Upper lobe of left lung (tissue), 6 donors: ENCODE results near the gene FPGS. TPM values are rescaled to one million over a fixed set of nuclear protein-coding genes. Genes with fewer than 3 reads are reported as not detected.
A peak's percentile ranks its signal among the peaks of the same experiment; 100 is the strongest.

ENCODE experiments used
- ATAC-seq, 2 donors: fragments of 200-7000 bp; cut with Tn5 transposase; one replicate each; pipeline ENCODE4 v1.9.1; 2022; ENCODE audit warnings: mild to moderate bottlenecking in 2 of 2, moderate library complexity in 2 of 2; ENCODE audit not compliant: low FRiP score in 2 of 2
- DNase-seq, 2 donors: peaks; one replicate each; pipeline ENCODE4 v3.0.0-alpha.2; 2019 to 2020
- H3K27ac ChIP-seq, 4 donors: fragments of 200-600 bp; sonication (generic); one replicate each; pipeline ENCODE4 v1.5.1; 2016 to 2019
- H3K27me3 ChIP-seq, 4 donors: fragments of 200-600 bp; sonication (generic); one replicate each; pipeline ENCODE4 v1.5.1; 2017 to 2019
- H3K36me3 ChIP-seq, 4 donors: fragments of 200-600 bp; sonication (generic); one replicate each; pipeline ENCODE4 v1.5.1; 2016 to 2019
- H3K4me1 ChIP-seq, 4 donors: fragments of 200-600 bp; sonication (generic); one replicate each; pipeline ENCODE4 v1.5.1; 2018 to 2019
- H3K4me3 ChIP-seq, 4 donors: fragments of 200-600 bp; sonication (generic); one replicate each; pipeline ENCODE4 v1.5.1; 2017 to 2019; ENCODE audit warnings: mild to moderate bottlenecking in 2 of 4, moderate library complexity in 1 of 4
- H3K9me3 ChIP-seq, 4 donors: fragments of 200-600 bp; sonication (generic); one replicate each; pipeline ENCODE4 v1.5.1; 2018 to 2019
- EP300 ChIP-seq, 4 donors: sonication (generic); formaldehyde crosslinking; IDR thresholded peaks; one replicate each; pipeline ENCODE4 v1.5.1; 2017; ENCODE audit warnings: antibody characterized with exemption in 4 of 4, control low read depth in 2 of 4
- POLR2A ChIP-seq, 4 donors: fragments of 450-650 bp; IDR thresholded peaks; one replicate each; pipeline ENCODE4 v1.5.1; 2016 to 2017; ENCODE audit warnings: antibody characterized with exemption in 4 of 4, mild to moderate bottlenecking in 2 of 4
- POLR2AphosphoS5 ChIP-seq, 2 donors: sonication (generic); formaldehyde crosslinking; IDR thresholded peaks; one replicate each; pipeline ENCODE4 v1.5.1; 2017; ENCODE audit warnings: antibody characterized with exemption in 2 of 2
- WGBS, 2 donors: methylation state at CpG; one replicate each; pipeline ENCODE4 v1.1.5; 2017 to 2018; 5-methylcytosine and 5-hydroxymethylcytosine counted together
- total RNA-seq, 6 donors: library from RNA; depleted of rRNA in 4 of 6; stranded (reverse); fragments of >200 nt in 4 of 6; gene quantifications; one replicate each; pipeline versions ENCODE4 v1.1.0 to v1.2.1, GENCODE V29; 2016 to 2021
- TF ChIP-seq, protein P1 (sequence below), 6 experiments: fragments of 450-650 bp in 4 of 6; fragments of 200-600 bp in 2 of 6; sonication (generic) in 2 of 6; IDR thresholded peaks; one replicate each; pipeline ENCODE4 v1.5.1; 2016 to 2019; ENCODE audit warnings: antibody characterized with exemption in 6 of 6
- donor health status: DM: no; HTN: no; CAD: no; lungs with moderate emphysema.
- donor health status: DM: no; HTN: yes; CAD: no; lungs with severe emphysema.

The FPGS gene
- total RNA-seq, 6 donors from 2014 or later = 85.1 to 337 (median 95.5) TPM

DNA sequence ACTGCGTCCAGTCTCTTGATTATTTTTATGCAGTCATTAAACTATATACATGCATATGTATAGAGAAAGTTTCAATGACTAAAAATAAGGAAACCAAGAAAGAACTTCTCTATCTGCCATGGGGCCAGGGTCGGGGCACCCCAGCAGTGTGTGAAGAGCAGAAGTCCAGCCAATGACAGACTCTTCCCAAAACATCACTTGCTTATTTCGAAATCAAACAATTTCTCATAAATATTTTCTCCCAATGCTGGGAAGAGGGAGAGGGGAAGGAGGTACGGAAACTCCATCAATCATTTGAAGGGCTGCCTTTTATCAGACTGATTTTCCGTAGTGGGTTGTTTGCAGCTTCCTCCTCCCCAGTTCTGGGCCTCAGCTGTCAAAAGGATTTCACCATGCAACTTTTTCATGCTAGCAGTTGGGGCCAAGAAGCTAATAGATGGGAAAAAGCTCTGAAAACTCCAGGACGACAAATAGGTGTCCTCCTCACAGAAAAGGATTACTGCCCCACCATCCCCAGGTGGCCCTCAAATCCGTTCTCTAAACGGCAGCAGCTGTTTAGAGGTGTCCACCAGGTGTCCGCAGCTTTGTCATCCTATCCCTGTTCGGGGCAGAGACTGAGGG lies 617 bp upstream of the FPGS start:
- H3K36me3 ChIP-seq = peaks cover 2 to 29% (median 11%) of the 10 kb centered on the region in 4 donors
- no peak for DNase-seq
- no peaks in the 10 kb centered on the region for H3K9me3 ChIP-seq
- no peaks in the 10 kb centered on the region for H3K27me3 ChIP-seq
- TF ChIP-seq POLR2AphosphoS5 (IDR thresholded peaks at IDR 0.05) = peak in 1 of 2 donors; percentile 58
- TF ChIP-seq, protein P1, sequence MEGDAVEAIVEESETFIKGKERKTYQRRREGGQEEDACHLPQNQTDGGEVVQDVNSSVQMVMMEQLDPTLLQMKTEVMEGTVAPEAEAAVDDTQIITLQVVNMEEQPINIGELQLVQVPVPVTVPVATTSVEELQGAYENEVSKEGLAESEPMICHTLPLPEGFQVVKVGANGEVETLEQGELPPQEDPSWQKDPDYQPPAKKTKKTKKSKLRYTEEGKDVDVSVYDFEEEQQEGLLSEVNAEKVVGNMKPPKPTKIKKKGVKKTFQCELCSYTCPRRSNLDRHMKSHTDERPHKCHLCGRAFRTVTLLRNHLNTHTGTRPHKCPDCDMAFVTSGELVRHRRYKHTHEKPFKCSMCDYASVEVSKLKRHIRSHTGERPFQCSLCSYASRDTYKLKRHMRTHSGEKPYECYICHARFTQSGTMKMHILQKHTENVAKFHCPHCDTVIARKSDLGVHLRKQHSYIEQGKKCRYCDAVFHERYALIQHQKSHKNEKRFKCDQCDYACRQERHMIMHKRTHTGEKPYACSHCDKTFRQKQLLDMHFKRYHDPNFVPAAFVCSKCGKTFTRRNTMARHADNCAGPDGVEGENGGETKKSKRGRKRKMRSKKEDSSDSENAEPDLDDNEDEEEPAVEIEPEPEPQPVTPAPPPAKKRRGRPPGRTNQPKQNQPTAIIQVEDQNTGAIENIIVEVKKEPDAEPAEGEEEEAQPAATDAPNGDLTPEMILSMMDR (IDR thresholded peaks at IDR 0.05) = peak in 2 of 6 experiments; percentile 7 to 29
- peak in 2 of 4 donors; percentile 37 to 59 for TF ChIP-seq EP300 (IDR thresholded peaks at IDR 0.05)
- TF ChIP-seq POLR2A (IDR thresholded peaks at IDR 0.05) = peak in 1 of 4 donors; percentile 15
- peak in 1 of 2 donors; percentile 28 for ATAC-seq
- peak overlapping the region; percentile 94 to 96 (median 95) for H3K27ac ChIP-seq
- peaks cover 30 to 45% (median 33%) of the 10 kb centered on the region in 4 donors for H3K4me1 ChIP-seq
- peak overlapping the region in 3 of 4 donors; percentile 79 to 91 (median 80) for H3K4me3 ChIP-seq
- WGBS, 2 donors = 13 to 28% methylated on average over 5 to 10 of the region's 10 CpGs

- peaks cover 8 to 46% (median 26%) of the 10 kb centered on the region in 4 donors for H3K36me3 ChIP-seq
- no peaks in the 10 kb centered on the region for H3K9me3 ChIP-seq
- peak overlapping the region; percentile 94 to 96 (median 95) for H3K27ac ChIP-seq
- H3K4me1 ChIP-seq = peaks cover 28 to 39% (median 31%) of the 10 kb centered on the region in 4 donors
- 36 to 37% methylated on average over 14 to 17 of the region's 18 CpGs for WGBS, 2 donors
- H3K4me3 ChIP-seq = peak overlapping the region; percentile 42 to 91 (median 80)
- no peaks in the 10 kb centered on the region for H3K27me3 ChIP-seq
- TF ChIP-seq EP300 (IDR thresholded peaks at IDR 0.05) = no peak
- peak in 1 of 4 donors; percentile 7 for TF ChIP-seq POLR2A (IDR thresholded peaks at IDR 0.05)
- DNase-seq (peak; percentile 41 to 70), ATAC-seq (peak in 1 of 2 donors; percentile 41)
Observed at GRCh38 chr9:127803507-127804352, 1.0 kb downstream of the FPGS start.

DNA sequence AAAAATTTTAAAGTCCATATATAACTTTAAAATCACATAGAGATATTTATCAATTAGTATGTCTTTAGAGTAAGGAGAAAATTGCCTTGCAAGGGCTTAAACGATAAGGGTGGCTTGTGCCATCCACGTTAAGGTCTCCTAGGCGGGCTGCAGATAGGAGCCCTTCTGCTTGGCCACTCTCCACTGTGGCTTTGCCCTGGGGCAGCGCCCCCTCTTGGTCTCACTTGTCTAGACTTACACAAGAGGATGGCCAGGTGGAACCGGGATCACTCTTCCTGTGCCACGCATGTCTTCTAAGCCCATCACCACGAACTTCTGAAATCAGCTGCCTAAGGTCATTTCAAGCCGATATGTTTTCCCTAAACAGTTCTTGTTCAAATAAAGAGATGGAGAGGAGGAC lies 2.9 kb downstream of the FPGS start:
- Histone ChIP-seq H3K36me3 (peaks cover 8 to 61% (median 35%) of the 10 kb centered on the region in 4 donors), H3K27me3 (no peaks in the 10 kb centered on the region), H3K27ac (peak overlapping the region in 1 of 4 donors; percentile 94), H3K4me1 (peaks cover 35 to 52% (median 37%) of the 10 kb centered on the region in 4 donors), H3K4me3 (no peak overlapping the region), H3K9me3 (no peaks in the 10 kb centered on the region)
- DNase-seq (no peak), ATAC-seq (no peak)
- TF ChIP-seq POLR2A (IDR thresholded peaks at IDR 0.05) = no peak
- TF ChIP-seq EP300 (IDR thresholded peaks at IDR 0.05) = no peak
- TF ChIP-seq, protein P1 (IDR thresholded peaks at IDR 0.05) = peak in 2 of 6 experiments; percentile 6 to 20
- no peak for TF ChIP-seq POLR2AphosphoS5 (IDR thresholded peaks at IDR 0.05)
- WGBS, 2 donors = 76 to 77% methylated on average over 8 of the region's 8 CpGs

DNA sequence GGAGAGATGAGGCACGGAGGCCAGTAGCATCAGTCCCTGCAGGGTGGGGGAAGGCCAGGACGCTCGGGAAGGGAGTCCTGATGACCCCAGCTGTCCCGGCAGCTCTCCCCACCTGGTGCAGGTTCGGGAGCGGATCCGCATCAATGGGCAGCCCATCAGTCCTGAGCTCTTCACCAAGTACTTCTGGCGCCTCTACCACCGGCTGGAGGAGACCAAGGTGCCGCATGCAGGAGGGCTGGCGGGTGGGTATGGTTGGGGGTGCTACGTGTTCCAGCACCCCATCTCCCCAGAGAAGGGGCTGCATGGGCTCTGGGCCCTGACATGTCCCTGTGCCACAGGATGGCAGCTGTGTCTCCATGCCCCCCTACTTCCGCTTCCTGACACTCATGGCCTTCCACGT lies 4.2 kb downstream of the FPGS start:
- DNase-seq (peak in 1 of 2 donors; percentile 60), ATAC-seq (no peak)
- Histone ChIP-seq H3K36me3 (peaks cover 8 to 71% (median 41%) of the 10 kb centered on the region in 4 donors), H3K27me3 (no peaks in the 10 kb centered on the region), H3K9me3 (no peaks in the 10 kb centered on the region), H3K27ac (peak overlapping the region in 1 of 4 donors; percentile 8), H3K4me3 (no peak overlapping the region), H3K4me1 (peaks cover 27 to 43% (median 31%) of the 10 kb centered on the region in 4 donors)
- TF ChIP-seq EP300 (IDR thresholded peaks at IDR 0.05) = no peak
- no peak for TF ChIP-seq POLR2AphosphoS5 (IDR thresholded peaks at IDR 0.05)
- TF ChIP-seq POLR2A (IDR thresholded peaks at IDR 0.05) = no peak
- TF ChIP-seq, protein P1 (IDR thresholded peaks at IDR 0.05) = no peak
- WGBS, 2 donors = 94 to 96% methylated on average over 13 to 14 of the region's 14 CpGs
